ENCODE measurements around the gene COL6A1. TPM values are rescaled to one million over a fixed set of nuclear protein-coding genes. Genes with fewer than 3 reads are reported as not detected.

Gene COL6A1
- total RNA-seq, 1 experiment from 2014 or later, result 87.5 TPM

DNA sequence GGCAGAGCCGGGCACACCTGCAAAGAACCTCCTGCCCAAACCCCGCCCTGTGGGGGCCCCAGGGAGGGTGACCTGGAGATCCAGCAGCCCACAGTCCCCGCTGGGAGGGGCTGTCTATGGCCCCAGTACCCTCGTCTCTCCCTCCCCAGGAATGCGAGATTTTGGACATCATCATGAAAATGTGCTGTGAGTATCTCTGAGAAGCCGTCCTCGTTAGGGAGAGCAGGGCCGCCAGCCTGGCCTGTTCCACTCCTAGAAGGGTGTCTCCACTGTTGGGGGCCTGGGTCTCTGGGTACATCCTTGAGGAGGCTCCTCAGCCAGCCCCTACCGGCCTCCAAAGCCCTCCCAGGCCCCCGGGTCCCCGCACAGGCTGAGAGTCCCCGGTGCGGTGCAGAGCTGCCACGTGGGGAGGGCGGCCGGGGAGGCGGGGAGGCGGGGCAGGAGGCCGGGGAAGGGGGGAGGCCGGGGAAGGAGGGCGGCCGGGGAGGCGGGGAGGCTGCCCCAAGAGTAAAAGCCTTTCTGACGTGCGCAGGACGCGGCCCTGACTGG is 18.7 kb downstream of the COL6A1 start:
- no peaks in the 10 kb centered on the region for H4K20me1 ChIP-seq (ENCODE audit: insufficient read depth)
- H3K27me3 ChIP-seq (ENCODE audit: insufficient read depth, low read length), result no peaks in the 10 kb centered on the region
- BruUV-seq (replicated peaks), result no TSS peak
- H3K4me2 ChIP-seq (ENCODE audit: low read length), result no peak overlapping the region
- H3K4me3 ChIP-seq (replicated peaks in 1 of 2; ENCODE audit: low read depth in 1 of 2, low read length in 2 of 2), result no peak overlapping the region
- ATAC-seq, result no peak
- intact Hi-C loops (cut with micrococcal nuclease), result no loop called here
- no peaks in the 10 kb centered on the region for H3K9me3 ChIP-seq (ENCODE audit: control insufficient read depth in 1 of 2, insufficient read depth in 1 of 2, low read depth in 1 of 2, low read length in 2 of 2)
- H2AFZ ChIP-seq (ENCODE audit: low read depth, low read length, poor library complexity, severe bottlenecking), result no peak overlapping the region
- ChIA-PET POLR2A (no interaction called here), RAD21 (ENCODE audit: low non-redundant PET in 1 of 2, low total read pairs in 2 of 2, uncharacterized antibody in 2 of 2, unreplicated experiment in 2 of 2) (no interaction called here), CTCF (no interaction called here)
- H3K9ac ChIP-seq (ENCODE audit: low read length), result no peak overlapping the region
- no peak for DNase-seq (ENCODE audit: low read depth, low spot score)
- no peaks in the 10 kb centered on the region for H3K79me2 ChIP-seq (ENCODE audit: insufficient read depth, low read length)
- no peaks in the 10 kb centered on the region for H3K9me2 ChIP-seq (ENCODE audit: insufficient read depth)
- peaks cover 9 to 11% of the 10 kb centered on the region in 2 experiments for H3K4me1 ChIP-seq (ENCODE audit: control insufficient read depth in 1 of 2, insufficient read depth in 2 of 2, low read length in 2 of 2)
- H3K36me3 ChIP-seq (ENCODE audit: control insufficient read depth in 1 of 2, insufficient read depth in 2 of 2, low read length in 2 of 2), result no peaks in the 10 kb centered on the region; a peak in 1 of 4 replicates
- no peak overlapping the region for H3K27ac ChIP-seq (ENCODE audit: low read depth, low read length)
- no peak for TF ChIP-seq ZNF274 (IDR thresholded peaks at IDR 0.05; ENCODE audit: low read depth, low read length)
- no peak for TF ChIP-seq ELF1 (IDR thresholded peaks at IDR 0.05; ENCODE audit: borderline replicate concordance, low read depth)
- TF ChIP-seq RAD21 (IDR thresholded peaks at IDR 0.05; ENCODE audit: low read depth), result no peak
- TF ChIP-seq EZH2 (IDR thresholded peaks at IDR 0.05), result no peak
- no peak for TF ChIP-seq EZH2phosphoT487 (IDR thresholded peaks at IDR 0.05; ENCODE audit: borderline replicate concordance)
- TF ChIP-seq CEBPB (IDR thresholded peaks at IDR 0.05; ENCODE audit: low read depth), result no peak
- TF ChIP-seq SRF (IDR thresholded peaks at IDR 0.05; ENCODE audit: low read depth), result no peak
- TF ChIP-seq EGR1 (IDR thresholded peaks at IDR 0.05; ENCODE audit: low read depth), result no peak
- no peak for TF ChIP-seq JUND (IDR thresholded peaks at IDR 0.05)

DNA sequence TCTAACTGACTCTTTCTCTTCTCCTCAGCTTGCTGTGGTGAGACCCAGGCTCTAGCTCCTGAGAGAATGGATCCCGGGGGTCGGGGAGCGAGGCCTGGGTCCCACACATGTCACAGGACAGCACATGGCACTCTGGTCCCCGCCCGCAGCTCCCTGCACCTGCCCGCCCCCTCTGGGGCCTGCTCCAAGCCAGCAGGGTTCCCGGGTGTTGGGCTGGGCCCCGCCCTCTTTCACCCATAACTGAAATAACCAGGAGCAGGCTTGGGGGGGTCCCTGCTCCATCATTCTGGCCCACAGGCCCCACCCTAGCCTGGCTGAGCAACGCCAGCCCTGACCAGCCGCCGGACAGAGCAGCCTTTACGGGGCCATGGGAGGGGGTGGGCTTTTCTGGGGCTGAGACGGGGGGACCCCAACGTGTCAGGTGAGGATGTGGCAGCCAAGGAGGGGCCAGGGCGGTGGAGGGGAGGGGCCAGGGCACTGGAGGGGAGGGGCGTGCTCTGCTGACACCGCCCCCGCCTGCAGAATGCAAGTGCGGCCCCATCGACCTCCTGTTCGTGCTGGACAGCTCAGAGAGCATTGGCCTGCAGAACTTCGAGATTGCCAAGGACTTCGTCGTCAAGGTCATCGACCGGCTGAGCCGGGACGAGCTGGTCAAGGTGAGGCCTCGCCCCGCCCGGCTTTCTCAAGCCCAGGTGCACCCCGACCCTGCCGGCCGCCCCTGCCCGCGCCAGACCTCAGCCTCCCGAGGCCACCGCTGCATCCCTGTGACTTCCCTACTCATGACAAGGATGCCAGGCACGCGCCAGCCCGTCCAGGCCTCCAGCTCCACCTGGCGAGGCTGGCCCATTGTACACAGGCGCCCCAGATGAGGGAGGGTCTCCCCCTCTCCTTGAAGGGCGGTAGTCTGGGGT is 19.4 kb downstream of the COL6A1 start:
- no peaks in the 10 kb centered on the region for H3K79me2 ChIP-seq (ENCODE audit: insufficient read depth, low read length)
- no peaks in the 10 kb centered on the region; a peak in 1 of 4 replicates for H3K36me3 ChIP-seq (ENCODE audit: control insufficient read depth in 1 of 2, insufficient read depth in 2 of 2, low read length in 2 of 2)
- ChIA-PET POLR2A (no interaction called here), CTCF (no interaction called here), RAD21 (ENCODE audit: low non-redundant PET in 1 of 2, low total read pairs in 2 of 2, uncharacterized antibody in 2 of 2, unreplicated experiment in 2 of 2) (no interaction called here)
- peaks cover 5 to 8% of the 10 kb centered on the region in 2 experiments for H3K4me1 ChIP-seq (ENCODE audit: control insufficient read depth in 1 of 2, insufficient read depth in 2 of 2, low read length in 2 of 2)
- ATAC-seq (peak; percentile 34; the same call in 1 of the 2 replicates), DNase-seq (ENCODE audit: low read depth, low spot score) (no peak)
- intact Hi-C loops (cut with micrococcal nuclease), result no loop called here
- H2AFZ ChIP-seq (ENCODE audit: low read depth, low read length, poor library complexity, severe bottlenecking), result no peak overlapping the region
- no peaks in the 10 kb centered on the region for H3K9me3 ChIP-seq (ENCODE audit: control insufficient read depth in 1 of 2, insufficient read depth in 1 of 2, low read depth in 1 of 2, low read length in 2 of 2)
- BruUV-seq (replicated peaks), result no TSS peak
- no peak overlapping the region for H3K4me2 ChIP-seq (ENCODE audit: low read length)
- H3K27ac ChIP-seq (ENCODE audit: low read depth, low read length), result no peak overlapping the region
- no peaks in the 10 kb centered on the region for H4K20me1 ChIP-seq (ENCODE audit: insufficient read depth)
- no peaks in the 10 kb centered on the region for H3K9me2 ChIP-seq (ENCODE audit: insufficient read depth)
- no peak overlapping the region for H3K9ac ChIP-seq (ENCODE audit: low read length)
- H3K4me3 ChIP-seq (replicated peaks in 1 of 2; ENCODE audit: low read depth in 1 of 2, low read length in 2 of 2), result no peak overlapping the region
- H3K27me3 ChIP-seq (ENCODE audit: insufficient read depth, low read length), result no peaks in the 10 kb centered on the region
- TF ChIP-seq POLR2A (IDR thresholded peaks at IDR 0.05; ENCODE audit: borderline replicate concordance, extremely low read depth, insufficient read depth, insufficient read length), result no peak
- TF ChIP-seq YY1 (IDR thresholded peaks at IDR 0.05; ENCODE audit: extremely low read depth, insufficient replicate concordance, low read depth, low read length), result no peak
- no peak for TF ChIP-seq CBX3 (IDR thresholded peaks at IDR 0.05; ENCODE audit: low read depth)
- TF ChIP-seq TCF7L2 (IDR thresholded peaks at IDR 0.05; ENCODE audit: borderline replicate concordance, extremely low read depth, insufficient read depth, insufficient read length), result no peak
- TF ChIP-seq SP1 (IDR thresholded peaks at IDR 0.05; ENCODE audit: low read depth), result no peak
- TF ChIP-seq ZBTB33 (IDR thresholded peaks at IDR 0.05; ENCODE audit: extremely low read depth, insufficient replicate concordance, low read length), result no peak
- TF ChIP-seq EZH2phosphoT487 (IDR thresholded peaks at IDR 0.05; ENCODE audit: borderline replicate concordance), result no peak
- no peak for TF ChIP-seq CEBPB (IDR thresholded peaks at IDR 0.05; ENCODE audit: low read depth)
- no peak for TF ChIP-seq POLR2AphosphoS5 (IDR thresholded peaks at IDR 0.05; ENCODE audit: low read depth, low read length)
- no peak for TF ChIP-seq SRF (IDR thresholded peaks at IDR 0.05; ENCODE audit: low read depth)
- no peak for TF ChIP-seq SIN3A (IDR thresholded peaks at IDR 0.05; ENCODE audit: low read depth)
- no peak for TF ChIP-seq RAD21 (IDR thresholded peaks at IDR 0.05; ENCODE audit: low read depth)
- no peak for TF ChIP-seq ZNF274 (IDR thresholded peaks at IDR 0.05; ENCODE audit: low read depth, low read length)
- no peak for TF ChIP-seq EZH2 (IDR thresholded peaks at IDR 0.05)
- TF ChIP-seq FOSL1 (IDR thresholded peaks at IDR 0.05; ENCODE audit: low read depth), result no peak
- TF ChIP-seq, protein P1, sequence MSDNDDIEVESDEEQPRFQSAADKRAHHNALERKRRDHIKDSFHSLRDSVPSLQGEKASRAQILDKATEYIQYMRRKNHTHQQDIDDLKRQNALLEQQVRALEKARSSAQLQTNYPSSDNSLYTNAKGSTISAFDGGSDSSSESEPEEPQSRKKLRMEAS (IDR thresholded peaks at IDR 0.05), result no peak
